ENCODE data around the gene TEKT3.

DNA sequence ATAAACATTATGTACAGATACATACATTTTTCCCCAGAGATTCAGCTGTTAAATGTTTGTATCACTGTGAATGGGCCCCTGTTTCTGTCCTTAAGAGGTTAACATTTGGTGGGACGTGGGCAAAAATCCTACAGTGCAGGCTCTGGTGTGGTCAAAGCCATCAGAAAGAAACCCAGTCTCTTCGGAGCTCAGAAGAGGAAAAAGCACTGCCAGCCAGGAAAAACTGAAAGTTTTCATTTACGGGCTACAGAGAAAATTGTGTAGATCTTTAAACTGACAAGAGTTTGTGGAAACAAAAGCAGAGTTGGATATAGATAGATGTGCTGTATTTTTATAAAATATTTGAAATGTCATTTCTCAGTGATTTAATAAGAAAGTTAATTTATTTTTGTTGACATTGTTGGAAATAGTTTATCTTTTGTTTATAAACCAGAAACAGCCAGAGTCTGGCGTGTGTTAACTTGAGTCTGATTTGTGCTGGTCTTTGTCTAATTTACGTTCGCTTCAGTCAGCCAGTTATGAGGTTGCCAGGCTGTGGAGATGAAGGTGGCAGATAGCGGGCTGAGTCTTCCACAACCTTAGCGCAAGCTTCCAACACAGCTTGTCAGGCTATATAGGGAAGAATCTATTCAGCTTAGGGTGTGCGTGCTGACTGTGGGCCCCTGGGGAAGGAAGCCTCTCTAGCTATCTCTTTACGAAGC is 9.5 kb upstream of the TEKT3 start:
- no peak for TF ChIP-seq CTCF (conservative IDR thresholded peaks at IDR 0.05; ENCODE audit: low read depth, low read length)
- no peak for TF ChIP-seq BHLHE40 (IDR thresholded peaks at IDR 0.05; ENCODE audit: low read depth, low read length)
- TF ChIP-seq RAD21 (IDR thresholded peaks at IDR 0.05; ENCODE audit: low read length) = no peak
- TF ChIP-seq POLR2A (IDR thresholded peaks at IDR 0.05; ENCODE audit: low read depth, low read length) = no peak
